Neural progenitor cell (in vitro differentiated cells): ENCODE data around the gene PRPH. TPM values are rescaled to one million over a fixed set of nuclear protein-coding genes. Genes with fewer than 3 reads are reported as not detected.

Experiments used
- DNase-seq: peaks from one replicate; pipeline ENCODE4 v3.0.0-alpha.2; 2016; ENCODE audit warnings: low spot score
- H2AFZ ChIP-seq: fragments of 200-600 bp; sonication (generic); replicated peaks from 2 replicates; pipeline ENCODE4 v1.6.1; 2016; ENCODE audit warnings: antibody characterized with exemption
- H3F3A ChIP-seq: fragments of 200-600 bp; sonication (generic); 2 replicates; pipeline ENCODE4 v1.6.1; 2016; ENCODE audit warnings: antibody characterized with exemption, low read depth
- H3K27ac ChIP-seq: fragments of 200-600 bp; sonication (generic); 2 replicates; pipeline ENCODE4 v1.5.1; 2016; ENCODE audit warnings: mild to moderate bottlenecking
- H3K27me3 ChIP-seq: fragments of 200-600 bp; sonication (generic); 2 replicates; pipeline ENCODE4 v1.6.1; 2016; ENCODE audit warnings: mild to moderate bottlenecking, moderate library complexity
- H3K36me3 ChIP-seq: fragments of 200-600 bp; sonication (generic); 2 replicates; pipeline ENCODE4 v1.5.1; 2016
- H3K4me1 ChIP-seq: fragments of 200-600 bp; sonication (generic); 2 replicates; pipeline ENCODE4 v1.6.1; 2016; ENCODE audit warnings: mixed run types
- H3K4me2 ChIP-seq: fragments of 200-600 bp; sonication (generic); 2 replicates; pipeline ENCODE4 v1.6.1; 2016
- H3K4me3 ChIP-seq: fragments of 200-600 bp; sonication (generic); 2 replicates; pipeline ENCODE4 v1.5.1; 2016
- H3K79me2 ChIP-seq: fragments of 200-600 bp; sonication (generic); 2 replicates; pipeline ENCODE4 v1.6.1; 2016; ENCODE audit warnings: low read depth
- H3K9ac ChIP-seq: fragments of 200-600 bp; sonication (generic); 2 replicates; pipeline ENCODE4 v1.6.1; 2016
- H3K9me3 ChIP-seq: fragments of 200-600 bp; sonication (generic); 2 replicates; pipeline ENCODE4 v1.5.1; 2016; ENCODE audit warnings: low read depth
- H4K20me1 ChIP-seq: fragments of 200-600 bp; sonication (generic); 2 replicates; pipeline ENCODE4 v1.6.1; 2016; ENCODE audit warnings: low read depth
- H3K27ac Mint-ChIP-seq: 3 replicates; pipeline ENCODE4 v1.8.0; 2021; ENCODE audit warnings: mixed read lengths
- H3K27me3 Mint-ChIP-seq: 2 replicates; pipeline ENCODE4 v1.8.0; 2022; ENCODE audit warnings: low read depth, mild to moderate bottlenecking, inconsistent platforms, moderate library complexity, mixed read lengths; ENCODE audit not compliant: insufficient read depth
- H3K36me3 Mint-ChIP-seq: 3 replicates; pipeline ENCODE4 v1.8.0; 2021; ENCODE audit warnings: mixed read lengths
- H3K4me1 Mint-ChIP-seq: 3 replicates; pipeline ENCODE4 v1.8.0; 2021; ENCODE audit warnings: mixed read lengths
- H3K4me3 Mint-ChIP-seq: 3 replicates; pipeline ENCODE4 v1.8.0; 2021; ENCODE audit warnings: mild to moderate bottlenecking, moderate library complexity, mixed read lengths
- H3K9me3 Mint-ChIP-seq: 3 replicates; pipeline ENCODE4 v1.8.0; 2020; ENCODE audit warnings: mixed read lengths
- CTCF ChIP-seq: fragments of 200-600 bp; sonication (generic); IDR thresholded peaks from 2 replicates; pipeline ENCODE4 v1.5.1; 2017; ENCODE audit warnings: antibody characterized with exemption, mild to moderate bottlenecking
- EZH2 ChIP-seq: fragments of 200-600 bp; sonication (generic); IDR thresholded peaks from 2 replicates; pipeline ENCODE4 v1.6.1; 2017; ENCODE audit warnings: antibody characterized with exemption, mild to moderate bottlenecking, moderate library complexity
- EZH2phosphoT487 ChIP-seq: fragments of 200-600 bp; sonication (generic); IDR thresholded peaks from 2 replicates; pipeline ENCODE4 v1.6.1; 2017; ENCODE audit warnings: antibody characterized with exemption
- total RNA-seq: library from RNA; depleted of rRNA; stranded (reverse); fragments of >200 nt; gene quantifications from 2 replicates; pipeline ENCODE4 v1.2.3, GENCODE V29; 2015; ENCODE audit warnings: low replicate concordance

Gene PRPH
- total RNA-seq, 1 donor from 2014 or later = not detected

- peak overlapping the region; percentile 6 for H3K4me3 Mint-ChIP-seq
- TF ChIP-seq EZH2 (no peak), EZH2phosphoT487 (no peak), CTCF (no peak)
- peaks cover 7% of the 10 kb centered on the region for H3K9me3 Mint-ChIP-seq
Measured at GRCh38 chr12:49339464-49339861, 44.5 kb downstream of the PRPH start.

GRCh38 chr12:49340095-49340870 lies 45.3 kb downstream of the PRPH start:
- peaks cover 45% of the 10 kb centered on the region for H3F3A ChIP-seq
- H3K36me3 ChIP-seq = no peaks in the 10 kb centered on the region
- Mint-ChIP-seq H3K27ac (peak overlapping the region; percentile 13), H3K27me3 (peaks cover 81% of the 10 kb centered on the region), H3K9me3 (peaks cover 5% of the 10 kb centered on the region), H3K4me3 (peak overlapping the region; percentile 62), H3K36me3 (peaks cover 3% of the 10 kb centered on the region), H3K4me1 (peaks cover 55% of the 10 kb centered on the region)
- no peaks in the 10 kb centered on the region for H3K9me3 ChIP-seq
- no peak overlapping the region for H3K9ac ChIP-seq
- no peak overlapping the region for H3K4me3 ChIP-seq
- no peaks in the 10 kb centered on the region for H3K79me2 ChIP-seq
- DNase-seq = no peak
- H3K27ac ChIP-seq = no peak overlapping the region
- H4K20me1 ChIP-seq = peaks cover 22% of the 10 kb centered on the region
- no peak overlapping the region for H2AFZ ChIP-seq
- H3K4me1 ChIP-seq = peaks cover 44% of the 10 kb centered on the region
- H3K27me3 ChIP-seq = peaks cover 100% of the 10 kb centered on the region
- TF ChIP-seq EZH2phosphoT487 (no peak), CTCF (no peak), EZH2 (no peak)
- peak overlapping the region; percentile 91 for H3K4me2 ChIP-seq

More at GRCh38 chr12:49339464-49339861, 44.5 kb downstream of the PRPH start:
- H3K36me3 Mint-ChIP-seq = peaks cover 3% of the 10 kb centered on the region
- peaks cover 84% of the 10 kb centered on the region for H3K27me3 Mint-ChIP-seq
- no peak overlapping the region for H2AFZ ChIP-seq
- H3K9ac ChIP-seq = no peak overlapping the region
- peaks cover 16% of the 10 kb centered on the region for H4K20me1 ChIP-seq
- H3F3A ChIP-seq = peaks cover 52% of the 10 kb centered on the region
- peaks cover 56% of the 10 kb centered on the region for H3K4me1 Mint-ChIP-seq
- peak; percentile 45 for DNase-seq
- H3K79me2 ChIP-seq = no peaks in the 10 kb centered on the region
- no peak overlapping the region for H3K27ac ChIP-seq
- no peak overlapping the region for H3K4me3 ChIP-seq
- H3K9me3 ChIP-seq = no peaks in the 10 kb centered on the region
- peaks cover 39% of the 10 kb centered on the region for H3K4me1 ChIP-seq
- H3K27me3 ChIP-seq = peaks cover 100% of the 10 kb centered on the region
- no peaks in the 10 kb centered on the region for H3K36me3 ChIP-seq
- no peak overlapping the region for H3K27ac Mint-ChIP-seq
- H3K4me2 ChIP-seq = no peak overlapping the region

- H3K36me3 ChIP-seq = no peaks in the 10 kb centered on the region
- peaks cover 100% of the 10 kb centered on the region for H3K27me3 ChIP-seq
- H3K9me3 Mint-ChIP-seq = peaks cover 2% of the 10 kb centered on the region
- H3K4me1 ChIP-seq = peaks cover 48% of the 10 kb centered on the region
- H3F3A ChIP-seq = peaks cover 42% of the 10 kb centered on the region
- peak overlapping the region; percentile 91 for H3K4me2 ChIP-seq
- H3K27ac ChIP-seq = no peak overlapping the region
- peak overlapping the region; percentile 78 for H3K4me3 Mint-ChIP-seq
- no peaks in the 10 kb centered on the region for H3K79me2 ChIP-seq
- no peaks in the 10 kb centered on the region for H3K36me3 Mint-ChIP-seq
- no peak overlapping the region for H3K27ac Mint-ChIP-seq
- no peak for TF ChIP-seq EZH2phosphoT487
- TF ChIP-seq EZH2 = no peak
- no peak for TF ChIP-seq CTCF
- H3K27me3 Mint-ChIP-seq = peaks cover 82% of the 10 kb centered on the region
- no peaks in the 10 kb centered on the region for H3K9me3 ChIP-seq
- peak overlapping the region; percentile 90 for H2AFZ ChIP-seq
- H3K9ac ChIP-seq = no peak overlapping the region
- peaks cover 54% of the 10 kb centered on the region for H3K4me1 Mint-ChIP-seq
- peak; percentile 31 for DNase-seq
- peaks cover 27% of the 10 kb centered on the region for H4K20me1 ChIP-seq
- peak overlapping the region; percentile 65 for H3K4me3 ChIP-seq
Measured at GRCh38 chr12:49340971-49341776, 46.2 kb downstream of the PRPH start.
